Left ventricle myocardium inferior (tissue), 1 donor: ENCODE results near the gene ZNF80. TPM values are rescaled to one million over a fixed set of nuclear protein-coding genes. Genes with fewer than 3 reads are reported as not detected.
"Not testable (repeated sequence)": the region's sequence is repeated elsewhere in the genome, so short reads cannot be mapped to it uniquely, and the experiment has no call there.

Source experiments
- DNase-seq: peaks from one replicate; pipeline ENCODE4 v3.0.0-alpha.2; 2020
- H3K27ac ChIP-seq: fragments of 200-600 bp; replicated peaks from 2 replicates; pipeline ENCODE4 v1.8.0; 2021
- H3K27me3 ChIP-seq: fragments of 200-600 bp; 2 replicates; pipeline ENCODE4 v1.8.0; 2021; ENCODE audit warnings: low read depth
- H3K36me3 ChIP-seq: fragments of 200-600 bp; 2 replicates; pipeline ENCODE4 v1.8.0; 2021
- H3K4me1 ChIP-seq: fragments of 200-600 bp; 2 replicates; pipeline ENCODE4 v1.8.0; 2021
- H3K4me3 ChIP-seq: fragments of 200-600 bp; 2 replicates; pipeline ENCODE4 v1.8.0; 2021; ENCODE audit warnings: mild to moderate bottlenecking, moderate library complexity
- H3K9me3 ChIP-seq: fragments of 200-600 bp; replicated peaks from 2 replicates; pipeline ENCODE4 v1.8.0; 2021
- CTCF ChIP-seq: fragments of 200-600 bp; IDR thresholded peaks from 2 replicates; pipeline ENCODE4 v1.8.0; 2021; ENCODE audit warnings: antibody characterized with exemption, mild to moderate bottlenecking, borderline replicate concordance
- intact Hi-C: fragments of 100-400 bp; cut with micrococcal nuclease; formaldehyde crosslinking; loops from one replicate; pipeline ENCODE4 v1.11.0; 2022
- long read RNA-seq: library from polyadenylated mRNA; unstranded; transcript quantifications from one replicate; pipeline ENCODE4 v2.0.0, GENCODE V29; 2021
- total RNA-seq: library from RNA; stranded (reverse); fragmentation: NEBNext Ultra II Directional; extraction: Animal tissue kit (Norgen Biotek cat#: 25700); gene quantifications from one replicate; pipeline ENCODE4 v1.2.1, GENCODE V29; 2021
- donor health status: DM: no; HTN: yes; CAD: no; lungs with severe emphysema.

ZNF80 gene
- not detected for total RNA-seq
- long read RNA-seq = 0 reads

GRCh38 chr3:114237478-114237877, at the start of gene ZNF80:
ZNF80 (minus strand) TSS chr3:114237578; CDS start chr3:114237074, 504 bp downstream.
- H3K36me3 ChIP-seq, H3K27me3 ChIP-seq, DNase-seq, H3K27ac ChIP-seq, H3K4me1 ChIP-seq, H3K9me3 ChIP-seq, H3K4me3 ChIP-seq, intact Hi-C loops: not testable (repeated sequence)

DNA sequence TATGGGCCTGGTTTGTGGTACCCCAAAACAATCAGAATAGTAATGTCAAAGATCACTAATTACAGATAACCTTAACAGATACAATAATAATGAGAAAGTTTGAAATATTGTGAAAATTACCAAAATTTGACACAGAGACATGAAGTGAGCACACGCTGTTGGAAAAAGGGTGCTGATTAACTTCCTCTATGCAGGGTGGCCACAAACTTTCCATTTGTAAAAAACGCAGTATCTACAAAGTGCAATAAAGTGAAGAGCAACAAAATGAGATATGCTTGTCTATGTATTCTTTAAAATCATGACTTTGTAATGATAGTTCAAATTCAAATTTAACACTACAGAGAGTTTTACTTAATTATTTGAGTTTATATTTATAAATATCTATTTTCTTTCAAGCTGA, 48.9 kb upstream of the ZNF80 start:
- TF ChIP-seq CTCF = no peak
- H3K36me3 ChIP-seq = no peaks in the 10 kb centered on the region
- no peak for DNase-seq
- H3K9me3 ChIP-seq = no peaks in the 10 kb centered on the region
- H3K4me3 ChIP-seq = no peak overlapping the region
- no peaks in the 10 kb centered on the region for H3K27me3 ChIP-seq
- H3K27ac ChIP-seq = no peak overlapping the region
- no peaks in the 10 kb centered on the region for H3K4me1 ChIP-seq
- intact Hi-C loops = no loop called here

GRCh38 chr3:114285648-114286230, 48.4 kb upstream of the ZNF80 start:
- intact Hi-C loops = no loop called here
- Histone ChIP-seq H3K27ac (no peak overlapping the region), H3K36me3 (no peaks in the 10 kb centered on the region), H3K4me3 (no peak overlapping the region), H3K4me1 (no peaks in the 10 kb centered on the region), H3K9me3 (no peaks in the 10 kb centered on the region), H3K27me3 (no peaks in the 10 kb centered on the region)
- TF ChIP-seq CTCF = no peak
- no peak for DNase-seq

- intact Hi-C loops = no loop called here
- no peak for TF ChIP-seq CTCF
- no peaks in the 10 kb centered on the region for H3K36me3 ChIP-seq
- H3K27me3 ChIP-seq = no peaks in the 10 kb centered on the region
- no peak overlapping the region for H3K27ac ChIP-seq
- H3K4me1 ChIP-seq = no peaks in the 10 kb centered on the region
- DNase-seq = no peak
- H3K4me3 ChIP-seq = no peak overlapping the region
- H3K9me3 ChIP-seq = no peaks in the 10 kb centered on the region
Observed at GRCh38 chr3:114284644-114285043, 47.3 kb upstream of the ZNF80 start.

- H3K9me3 ChIP-seq, H3K27ac ChIP-seq, intact Hi-C loops, H3K4me1 ChIP-seq, DNase-seq, H3K36me3 ChIP-seq, H3K4me3 ChIP-seq, H3K27me3 ChIP-seq: not testable (repeated sequence)
Observed at GRCh38 chr3:114276856-114277255, 39.5 kb upstream of the ZNF80 start.

- Histone ChIP-seq H3K36me3 (no peaks in the 10 kb centered on the region), H3K9me3 (peaks cover 9% of the 10 kb centered on the region), H3K4me3 (no peak overlapping the region), H3K4me1 (no peaks in the 10 kb centered on the region), H3K27ac (no peak overlapping the region), H3K27me3 (no peaks in the 10 kb centered on the region)
- no peak for DNase-seq
- TF ChIP-seq CTCF = no peak
- intact Hi-C loops = no loop called here
Observed at GRCh38 chr3:114274929-114275328, 37.6 kb upstream of the ZNF80 start.
